ENCODE results near the gene GSG1.
"Not testable (repeated sequence)": the region's sequence is repeated elsewhere in the genome, so short reads cannot be mapped to it uniquely, and the experiment has no call there.

The GSG1 gene

DNA sequence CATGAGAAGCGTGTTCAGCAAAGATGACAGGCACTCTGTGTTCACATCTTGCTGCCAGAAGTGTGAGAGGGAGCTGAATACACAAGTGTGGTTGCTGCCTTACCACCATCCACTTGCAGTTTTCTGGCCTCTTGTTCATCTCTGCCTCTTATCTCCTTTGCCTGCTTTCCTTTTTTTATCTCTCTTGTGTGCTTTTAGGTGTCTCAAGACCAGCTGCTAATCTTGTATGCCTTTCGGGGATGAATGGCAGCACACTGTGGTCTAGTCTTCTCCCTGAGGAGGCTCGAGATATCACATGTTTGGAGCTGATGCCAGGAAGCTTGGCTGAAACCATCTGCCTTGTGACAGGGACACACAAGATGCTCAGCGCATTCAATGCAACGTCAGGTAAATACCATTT, 42.1 kb downstream of the GSG1 start:
- no peak overlapping the region for H3K27ac ChIP-seq
- no peak for TF ChIP-seq CTCF (conservative IDR thresholded peaks at IDR 0.05; ENCODE audit: low read depth)
- DNase-seq (ENCODE audit: low spot score), result no peak
- ChIA-PET CTCF (no interaction called here), POLR2A (ENCODE audit: low non-redundant PET) (no interaction called here)

- no peak for DNase-seq (ENCODE audit: low spot score)
Measured at GRCh38 chr12:13060581-13060980, 42.9 kb downstream of the GSG1 start.

DNA sequence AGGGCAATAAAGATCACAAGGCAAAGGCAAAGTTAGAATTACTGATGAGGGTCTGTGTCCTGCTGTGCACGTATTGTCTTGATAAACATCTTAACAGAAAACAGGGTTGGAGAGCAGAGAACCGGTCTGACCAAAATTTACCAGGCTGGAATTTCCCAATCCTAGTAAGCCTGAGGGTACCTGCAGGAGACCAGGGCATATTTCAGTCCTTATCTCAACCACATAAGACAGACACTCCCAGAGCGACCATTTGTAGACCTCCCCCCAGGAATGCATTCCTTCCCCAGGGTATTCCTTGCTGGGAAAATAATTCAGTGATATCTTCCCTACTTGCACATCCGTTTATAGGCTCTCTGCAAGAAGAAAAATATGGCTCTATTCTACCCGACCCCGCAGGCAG, 49.9 kb downstream of the GSG1 start:
- H3K27ac ChIP-seq; CTCF ChIA-PET; POLR2A ChIA-PET (ENCODE audit: low non-redundant PET); DNase-seq (ENCODE audit: low spot score): not testable (repeated sequence)

More at GRCh38 chr12:13060581-13060980, 42.9 kb downstream of the GSG1 start:
- no peak for TF ChIP-seq CTCF (conservative IDR thresholded peaks at IDR 0.05; ENCODE audit: low read depth)
- POLR2A ChIA-PET (ENCODE audit: low non-redundant PET), result no interaction called here
- CTCF ChIA-PET, result no interaction called here
- no peak overlapping the region for H3K27ac ChIP-seq

DNA sequence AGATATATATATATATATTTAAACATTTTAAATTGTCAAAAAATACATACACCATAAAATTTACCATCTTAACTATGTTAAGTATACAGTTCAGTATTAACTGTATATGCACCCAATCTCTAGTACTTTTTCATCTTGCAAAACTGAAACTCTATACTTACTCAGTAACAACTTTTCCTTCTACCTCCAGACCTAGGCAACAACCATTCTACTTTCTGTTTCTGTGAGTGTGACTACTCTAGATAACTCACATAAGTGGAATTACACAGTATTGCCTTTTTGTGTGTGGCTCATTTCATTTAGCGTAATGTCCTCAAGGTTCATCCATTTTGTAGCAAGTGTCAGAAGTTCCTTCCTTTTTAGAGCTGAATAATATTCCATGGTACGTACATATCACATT, 51.0 kb downstream of the GSG1 start:
- POLR2A ChIA-PET (ENCODE audit: low non-redundant PET), result no interaction called here

GRCh38 chr12:13049816-13050215, 53.7 kb downstream of the GSG1 start:
- DNase-seq (ENCODE audit: low spot score), result no peak
- H3K27ac ChIP-seq, result no peak overlapping the region
- CTCF ChIA-PET, result no interaction called here
- no peak for TF ChIP-seq CTCF (conservative IDR thresholded peaks at IDR 0.05; ENCODE audit: low read depth)
- POLR2A ChIA-PET (ENCODE audit: low non-redundant PET), result no interaction called here

More for the DNA sequence above, 51.0 kb downstream of the GSG1 start:
- H3K27ac ChIP-seq, result no peak overlapping the region
- DNase-seq (ENCODE audit: low spot score), result no peak
- TF ChIP-seq CTCF (conservative IDR thresholded peaks at IDR 0.05; ENCODE audit: low read depth), result no peak
- CTCF ChIA-PET, result interaction anchor here (1.1 kb wide), 1 partner anchor 12 kb away, joined by 3 read pairs; no protein-coding TSS in a partner anchor

DNA sequence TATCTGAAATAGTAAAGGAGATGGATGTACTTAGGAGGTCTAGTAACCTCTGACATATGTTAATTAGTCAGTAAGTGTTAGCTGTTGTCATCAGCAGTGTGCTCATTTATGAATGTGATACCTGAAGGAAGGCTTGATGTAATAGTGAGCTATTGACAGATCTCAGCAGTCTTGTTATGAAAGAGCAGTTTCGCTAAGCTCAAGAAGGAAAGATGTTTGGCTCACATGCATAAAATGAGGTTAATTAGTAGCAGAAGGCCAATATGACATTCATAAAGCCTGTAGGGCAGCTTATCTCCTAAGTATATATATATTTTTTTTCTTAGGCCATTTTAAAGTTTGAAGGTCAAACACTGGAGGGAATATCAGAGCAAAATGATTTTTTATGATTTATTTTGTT, 56.5 kb downstream of the GSG1 start:
- no peak overlapping the region for H3K27ac ChIP-seq
- ChIA-PET CTCF (interaction anchor here (0.7 kb wide), 1 partner anchor 840 kb away, joined by 3 read pairs; no protein-coding TSS in a partner anchor), POLR2A (ENCODE audit: low non-redundant PET) (no interaction called here)
- TF ChIP-seq CTCF (conservative IDR thresholded peaks at IDR 0.05; ENCODE audit: low read depth), result no peak
- DNase-seq (ENCODE audit: low spot score), result no peak

DNA sequence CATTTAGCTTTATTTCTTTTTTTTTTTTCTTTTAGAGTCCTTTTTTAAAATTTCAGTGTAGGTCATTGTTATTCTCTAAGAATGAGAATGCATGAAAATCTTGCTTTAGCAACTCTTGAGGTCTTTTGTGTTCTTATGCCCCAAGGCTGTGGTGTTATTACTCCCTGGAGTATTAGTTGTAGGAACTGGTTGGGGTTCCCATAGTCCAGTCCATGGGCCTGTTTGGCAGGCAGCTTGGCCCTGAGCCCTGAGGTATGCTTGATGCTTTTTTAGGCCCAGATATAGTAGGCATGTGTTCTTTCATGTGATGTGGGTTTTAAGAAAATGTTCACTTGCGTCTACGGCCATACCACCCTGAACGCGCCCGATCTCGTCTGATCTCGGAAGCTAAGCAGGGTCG, 57.7 kb downstream of the GSG1 start:
- CTCF ChIA-PET, result interaction anchor here (0.5 kb wide), 1 partner anchor 322 kb away, joined by 3 read pairs; no protein-coding TSS in a partner anchor
- no peak for DNase-seq (ENCODE audit: low spot score)
- no peak for TF ChIP-seq CTCF (conservative IDR thresholded peaks at IDR 0.05; ENCODE audit: low read depth)
- POLR2A ChIA-PET (ENCODE audit: low non-redundant PET), result no interaction called here
- H3K27ac ChIP-seq, result no peak overlapping the region
